ENCODE results near the gene GAP43.

DNA sequence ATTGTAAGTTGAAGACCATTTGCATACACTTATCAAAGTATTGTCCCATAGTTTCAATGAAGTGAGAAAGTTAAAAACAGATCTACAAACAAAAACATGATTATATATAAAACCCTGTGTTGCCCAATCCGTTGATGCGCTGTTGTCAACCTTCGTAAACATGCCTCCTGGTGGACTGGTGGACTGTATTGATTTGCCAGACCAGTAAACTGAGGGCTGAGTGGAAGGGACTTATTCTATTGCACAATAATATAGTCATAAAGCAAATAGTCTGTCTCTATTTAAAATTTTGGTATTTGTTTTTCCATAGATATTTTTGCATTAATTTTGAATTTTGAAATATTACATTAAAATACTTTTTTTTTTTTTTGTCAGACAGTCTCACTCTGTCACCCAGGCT, 102.5 kb downstream of the GAP43 start:
- TF ChIP-seq, protein P1, sequence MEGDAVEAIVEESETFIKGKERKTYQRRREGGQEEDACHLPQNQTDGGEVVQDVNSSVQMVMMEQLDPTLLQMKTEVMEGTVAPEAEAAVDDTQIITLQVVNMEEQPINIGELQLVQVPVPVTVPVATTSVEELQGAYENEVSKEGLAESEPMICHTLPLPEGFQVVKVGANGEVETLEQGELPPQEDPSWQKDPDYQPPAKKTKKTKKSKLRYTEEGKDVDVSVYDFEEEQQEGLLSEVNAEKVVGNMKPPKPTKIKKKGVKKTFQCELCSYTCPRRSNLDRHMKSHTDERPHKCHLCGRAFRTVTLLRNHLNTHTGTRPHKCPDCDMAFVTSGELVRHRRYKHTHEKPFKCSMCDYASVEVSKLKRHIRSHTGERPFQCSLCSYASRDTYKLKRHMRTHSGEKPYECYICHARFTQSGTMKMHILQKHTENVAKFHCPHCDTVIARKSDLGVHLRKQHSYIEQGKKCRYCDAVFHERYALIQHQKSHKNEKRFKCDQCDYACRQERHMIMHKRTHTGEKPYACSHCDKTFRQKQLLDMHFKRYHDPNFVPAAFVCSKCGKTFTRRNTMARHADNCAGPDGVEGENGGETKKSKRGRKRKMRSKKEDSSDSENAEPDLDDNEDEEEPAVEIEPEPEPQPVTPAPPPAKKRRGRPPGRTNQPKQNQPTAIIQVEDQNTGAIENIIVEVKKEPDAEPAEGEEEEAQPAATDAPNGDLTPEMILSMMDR (IDR thresholded peaks at IDR 0.05): no peak
- no peak for TF ChIP-seq POLR2A (IDR thresholded peaks at IDR 0.05)

All from thyroid gland (tissue), 4 donors.